Fibroblast of villous mesenchyme (primary cell): Measurements from ENCODE around the gene TMEM208. TPM values are rescaled to one million over a fixed set of nuclear protein-coding genes. Genes with fewer than 3 reads are reported as not detected.

Source experiments
- DNase-seq: peaks from one replicate; pipeline ENCODE4 v3.0.0-alpha.2; 2010; ENCODE audit warnings: low read depth
- H3K4me3 ChIP-seq: 2 replicates; pipeline ENCODE4 v1.5.1; 2011; ENCODE audit warnings: low read depth, mild to moderate bottlenecking, low read length
- CTCF ChIP-seq: IDR thresholded peaks from 2 replicates; pipeline ENCODE4 v1.5.1; 2012; ENCODE audit warnings: low read depth, mild to moderate bottlenecking, low read length; ENCODE audit not compliant: insufficient read depth
- total RNA-seq: library from RNA; depleted of rRNA; stranded (reverse); fragments of >200 nt; gene quantifications from 2 replicates; pipeline ENCODE4 v1.2.3, GENCODE V29; 2012

The TMEM208 gene
- total RNA-seq, 1 donor, result 25.5 TPM

GRCh38 chr16:67183284-67183626, 43.7 kb upstream of the TMEM208 start:
- TF ChIP-seq CTCF, result no peak
- DNase-seq, result no peak
- H3K4me3 ChIP-seq, result peak overlapping the region; percentile 76

GRCh38 chr16:67183627-67184452, 43.1 kb upstream of the TMEM208 start, which contains the start of gene MATCAP1:
MATCAP1 (minus strand) TSS chr16:67183963; CDS start chr16:67180610, 3,353 bp downstream.
- peak within 1 kb of the TSS; percentile 76 for H3K4me3 ChIP-seq
- peak; percentile 98 for DNase-seq
- TF ChIP-seq CTCF, result no peak

- no peak for DNase-seq
- peak overlapping the region; percentile 76 for H3K4me3 ChIP-seq
- no peak for TF ChIP-seq CTCF
These were observed 42.4 kb upstream of the TMEM208 start for GRCh38 chr16:67184453-67184994.

- no peak overlapping the region for H3K4me3 ChIP-seq
- TF ChIP-seq CTCF, result peak; percentile 75
- DNase-seq, result peak; percentile 94
These were observed 41.8 kb upstream of the TMEM208 start for GRCh38 chr16:67184995-67185650.

- no peak for DNase-seq
- no peak for TF ChIP-seq CTCF
- no peak overlapping the region for H3K4me3 ChIP-seq
These were observed 41.2 kb upstream of the TMEM208 start for GRCh38 chr16:67185651-67186134.

GRCh38 chr16:67186550-67186950, 40.4 kb upstream of the TMEM208 start:
- no peak for DNase-seq
- TF ChIP-seq CTCF, result no peak
- no peak overlapping the region for H3K4me3 ChIP-seq
